Panc1 (cell line): Measurements from ENCODE around the gene NTM. TPM values are rescaled to one million over a fixed set of nuclear protein-coding genes. Genes with fewer than 3 reads are reported as not detected.

Experiments
- ATAC-seq: fragments of 200-7000 bp; cut with Tn5 transposase; 2 replicates; pipeline ENCODE4 v1.9.1; 2020; ENCODE audit warnings: mild to moderate bottlenecking, moderate library complexity
- BruUV-seq: library from RNA; stranded (reverse); fragments of 400-500 nt; replicated peaks from 2 replicates; lab custom pipeline; 2021; lab: Mats Ljungman, UMichigan
- CTCF ChIA-PET: fragments of 300-600 bp; sonication (Branson Sonifier 250); formaldehyde crosslinking; loops from one replicate; lab custom pipeline; 2022; ENCODE audit warnings: antibody characterized with exemption; lab: Charles Lee
- POLR2A ChIA-PET: fragments of 300-600 bp; sonication (Branson Sonifier 250); formaldehyde crosslinking; loops from one replicate; lab custom pipeline; 2022; ENCODE audit warnings: antibody characterized with exemption; lab: Charles Lee
- DNase-seq: peaks from one replicate; pipeline ENCODE4 v3.0.0-alpha.2; 2010; ENCODE audit warnings: low read depth, low spot score
- H3K27ac ChIP-seq: 2 replicates; pipeline ENCODE4 v1.5.1; 2011; ENCODE audit warnings: mild to moderate bottlenecking, low read length, inconsistent platforms
- H3K27me3 ChIP-seq: fragments of 200-500 bp; sonication (Bioruptor generic); 2 replicates; pipeline ENCODE4 v1.6.0; 2014; ENCODE audit warnings: low read length, inconsistent platforms; ENCODE audit not compliant: control insufficient read depth, insufficient read depth
- H3K36me3 ChIP-seq: fragments of 200-500 bp; sonication (Bioruptor generic); 2 replicates; pipeline ENCODE4 v1.5.1; 2014; ENCODE audit warnings: inconsistent platforms, mild to moderate bottlenecking, low read length, moderate library complexity; ENCODE audit not compliant: control insufficient read depth, insufficient read depth
- H3K4me1 ChIP-seq: 2 replicates; pipeline ENCODE4 v1.5.1; 2011; ENCODE audit warnings: inconsistent platforms, mild to moderate bottlenecking, low read length, moderate library complexity; ENCODE audit not compliant: control insufficient read depth, insufficient read depth
- H3K4me3 ChIP-seq, 2 experiments: 2 replicates each; pipeline ENCODE4 v1.5.1; 2011 to 2012; ENCODE audit warnings: low read depth in 2 of 2, low read length in 2 of 2, mild to moderate bottlenecking in 2 of 2, inconsistent platforms in 1 of 2, moderate library complexity in 1 of 2
- H3K9me3 ChIP-seq: fragments of 200-500 bp; sonication (Bioruptor generic); 2 replicates; pipeline ENCODE4 v1.5.1; 2014; ENCODE audit warnings: low read depth, mild to moderate bottlenecking, inconsistent platforms, low read length, moderate library complexity; ENCODE audit not compliant: control insufficient read depth, insufficient read depth
- POLR2AphosphoS5 ChIP-seq: IDR thresholded peaks from 2 replicates; pipeline ENCODE4 v1.6.1; 2012; ENCODE audit warnings: mild to moderate bottlenecking, low read depth, low read length, moderate library complexity
- SIN3A ChIP-seq: IDR thresholded peaks from 2 replicates; pipeline ENCODE4 v1.6.1; 2012; ENCODE audit warnings: low read depth, mild to moderate bottlenecking, low read length, moderate library complexity, borderline replicate concordance; ENCODE audit not compliant: insufficient read depth
- TCF7L2 ChIP-seq: IDR thresholded peaks from 2 replicates; pipeline ENCODE4 v1.6.1; 2011; ENCODE audit warnings: mild to moderate bottlenecking, low read depth, low read length, inconsistent platforms
- in situ Hi-C: cut with HindIII; loops from 2 replicates; pipeline ENCODE4 v1.10.0; 2016; ENCODE audit warnings: low sequenced_read_pairs, low pct_unique_long_range_greater_than_20kb
- intact Hi-C: fragments of 100-400 bp; cut with micrococcal nuclease; formaldehyde crosslinking; loops from one replicate; pipeline ENCODE4 v1.10.0; 2022; ENCODE audit not compliant: unreplicated experiment
- total RNA-seq: library from RNA; stranded (reverse); gene quantifications from one replicate; pipeline ENCODE4 v1.2.1, GENCODE V29; 2021; ENCODE audit not compliant: unreplicated experiment
- TF ChIP-seq, protein P1 (sequence below), 2 experiments: IDR thresholded peaks; 2 replicates each; pipeline ENCODE4 v1.6.1; 2011 to 2012; ENCODE audit warnings: low read depth in 2 of 2, control low read depth in 1 of 2, low read length in 1 of 2, mild to moderate bottlenecking in 1 of 2, moderate library complexity in 1 of 2; ENCODE audit not compliant: insufficient read depth in 1 of 2
- TF ChIP-seq, protein P2 (sequence below): fragments of 450-650 bp; IDR thresholded peaks from 2 replicates; pipeline ENCODE4 v1.5.1; 2017; ENCODE audit warnings: mild to moderate bottlenecking

NTM gene
- total RNA-seq, 1 experiment from 2014 or later = 0.10 TPM

DNA sequence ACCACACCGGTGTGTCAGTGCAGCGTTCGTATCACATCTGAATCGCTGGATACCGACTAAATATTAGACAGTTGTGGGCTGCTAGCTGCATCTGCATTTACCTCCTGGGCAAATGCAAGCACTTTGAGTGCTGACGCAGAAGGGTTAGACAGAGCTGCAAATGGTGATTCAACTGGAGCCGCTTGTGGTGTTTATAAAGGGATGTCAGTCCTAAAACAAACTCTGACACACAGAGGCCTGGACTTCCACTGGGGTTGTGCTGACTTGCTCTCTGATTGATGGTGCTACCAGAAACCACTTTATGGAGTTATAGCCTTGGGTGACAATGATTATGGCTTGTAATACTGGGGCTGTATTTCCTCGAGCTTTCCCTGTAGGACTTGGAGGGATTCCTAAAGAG lies 374.4 kb downstream of the NTM start:
- Histone ChIP-seq H3K27ac (no peak overlapping the region), H3K4me3 (no peak overlapping the region), H3K27me3 (peaks cover 7% of the 10 kb centered on the region; the same call in 1 of the 2 replicates), H3K9me3 (no peaks in the 10 kb centered on the region), H3K36me3 (no peaks in the 10 kb centered on the region), H3K4me1 (no peaks in the 10 kb centered on the region)
- CTCF ChIA-PET = no interaction called here
- DNase-seq (no peak), ATAC-seq (no peak)
- in situ Hi-C loops = no loop called here
- intact Hi-C loops = loop anchor here (5.0 to 10.0 kb wide), 2 partner anchors 287 to 410 kb away; no protein-coding TSS in a partner anchor
- TF ChIP-seq TCF7L2 (no peak), SIN3A (no peak), POLR2AphosphoS5 (no peak)
- no TSS peak for BruUV-seq
- POLR2A ChIA-PET = no interaction called here

DNA sequence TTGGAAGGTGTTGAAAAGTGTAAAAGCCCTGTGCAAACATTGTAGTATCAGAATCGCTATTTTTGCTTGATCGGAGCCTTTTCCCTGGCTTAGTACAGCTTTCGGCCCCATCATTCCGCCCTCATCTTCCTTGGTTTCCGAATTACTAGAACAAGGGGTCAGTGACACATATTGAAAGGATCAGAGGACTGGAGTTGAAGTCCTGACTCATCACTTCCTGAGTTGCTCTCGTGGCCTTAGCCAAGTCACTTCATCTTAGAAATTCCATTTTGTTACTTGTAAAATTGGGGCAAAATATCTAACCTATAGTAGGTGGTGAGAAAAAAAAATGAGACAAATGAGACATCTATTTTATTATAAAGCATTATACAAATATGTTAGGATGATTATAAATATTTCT lies 375.0 kb downstream of the NTM start:
- TF ChIP-seq, protein P1, sequence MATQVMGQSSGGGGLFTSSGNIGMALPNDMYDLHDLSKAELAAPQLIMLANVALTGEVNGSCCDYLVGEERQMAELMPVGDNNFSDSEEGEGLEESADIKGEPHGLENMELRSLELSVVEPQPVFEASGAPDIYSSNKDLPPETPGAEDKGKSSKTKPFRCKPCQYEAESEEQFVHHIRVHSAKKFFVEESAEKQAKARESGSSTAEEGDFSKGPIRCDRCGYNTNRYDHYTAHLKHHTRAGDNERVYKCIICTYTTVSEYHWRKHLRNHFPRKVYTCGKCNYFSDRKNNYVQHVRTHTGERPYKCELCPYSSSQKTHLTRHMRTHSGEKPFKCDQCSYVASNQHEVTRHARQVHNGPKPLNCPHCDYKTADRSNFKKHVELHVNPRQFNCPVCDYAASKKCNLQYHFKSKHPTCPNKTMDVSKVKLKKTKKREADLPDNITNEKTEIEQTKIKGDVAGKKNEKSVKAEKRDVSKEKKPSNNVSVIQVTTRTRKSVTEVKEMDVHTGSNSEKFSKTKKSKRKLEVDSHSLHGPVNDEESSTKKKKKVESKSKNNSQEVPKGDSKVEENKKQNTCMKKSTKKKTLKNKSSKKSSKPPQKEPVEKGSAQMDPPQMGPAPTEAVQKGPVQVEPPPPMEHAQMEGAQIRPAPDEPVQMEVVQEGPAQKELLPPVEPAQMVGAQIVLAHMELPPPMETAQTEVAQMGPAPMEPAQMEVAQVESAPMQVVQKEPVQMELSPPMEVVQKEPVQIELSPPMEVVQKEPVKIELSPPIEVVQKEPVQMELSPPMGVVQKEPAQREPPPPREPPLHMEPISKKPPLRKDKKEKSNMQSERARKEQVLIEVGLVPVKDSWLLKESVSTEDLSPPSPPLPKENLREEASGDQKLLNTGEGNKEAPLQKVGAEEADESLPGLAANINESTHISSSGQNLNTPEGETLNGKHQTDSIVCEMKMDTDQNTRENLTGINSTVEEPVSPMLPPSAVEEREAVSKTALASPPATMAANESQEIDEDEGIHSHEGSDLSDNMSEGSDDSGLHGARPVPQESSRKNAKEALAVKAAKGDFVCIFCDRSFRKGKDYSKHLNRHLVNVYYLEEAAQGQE (IDR thresholded peaks at IDR 0.05; ENCODE audit: insufficient read depth in 1 of 2, low read depth in 2 of 2, low read length in 1 of 2) = no peak
- no peak for TF ChIP-seq TCF7L2
- TF ChIP-seq, protein P2, sequence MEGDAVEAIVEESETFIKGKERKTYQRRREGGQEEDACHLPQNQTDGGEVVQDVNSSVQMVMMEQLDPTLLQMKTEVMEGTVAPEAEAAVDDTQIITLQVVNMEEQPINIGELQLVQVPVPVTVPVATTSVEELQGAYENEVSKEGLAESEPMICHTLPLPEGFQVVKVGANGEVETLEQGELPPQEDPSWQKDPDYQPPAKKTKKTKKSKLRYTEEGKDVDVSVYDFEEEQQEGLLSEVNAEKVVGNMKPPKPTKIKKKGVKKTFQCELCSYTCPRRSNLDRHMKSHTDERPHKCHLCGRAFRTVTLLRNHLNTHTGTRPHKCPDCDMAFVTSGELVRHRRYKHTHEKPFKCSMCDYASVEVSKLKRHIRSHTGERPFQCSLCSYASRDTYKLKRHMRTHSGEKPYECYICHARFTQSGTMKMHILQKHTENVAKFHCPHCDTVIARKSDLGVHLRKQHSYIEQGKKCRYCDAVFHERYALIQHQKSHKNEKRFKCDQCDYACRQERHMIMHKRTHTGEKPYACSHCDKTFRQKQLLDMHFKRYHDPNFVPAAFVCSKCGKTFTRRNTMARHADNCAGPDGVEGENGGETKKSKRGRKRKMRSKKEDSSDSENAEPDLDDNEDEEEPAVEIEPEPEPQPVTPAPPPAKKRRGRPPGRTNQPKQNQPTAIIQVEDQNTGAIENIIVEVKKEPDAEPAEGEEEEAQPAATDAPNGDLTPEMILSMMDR = no peak
- TF ChIP-seq SIN3A = no peak
- TF ChIP-seq POLR2AphosphoS5 = no peak
- POLR2A ChIA-PET = no interaction called here
- peaks cover 6% of the 10 kb centered on the region; the same call in 1 of the 2 replicates for H3K27me3 ChIP-seq
- intact Hi-C loops = loop anchor here (5.0 to 10.0 kb wide), 2 partner anchors 287 to 409 kb away; no protein-coding TSS in a partner anchor
- no TSS peak for BruUV-seq
- in situ Hi-C loops = no loop called here
- H3K4me1 ChIP-seq = no peaks in the 10 kb centered on the region
- ATAC-seq = no peak
- no peak for DNase-seq
- CTCF ChIA-PET = no interaction called here
- no peaks in the 10 kb centered on the region for H3K36me3 ChIP-seq
- H3K27ac ChIP-seq = no peak overlapping the region
- H3K4me3 ChIP-seq = no peak overlapping the region
- no peaks in the 10 kb centered on the region for H3K9me3 ChIP-seq

DNA sequence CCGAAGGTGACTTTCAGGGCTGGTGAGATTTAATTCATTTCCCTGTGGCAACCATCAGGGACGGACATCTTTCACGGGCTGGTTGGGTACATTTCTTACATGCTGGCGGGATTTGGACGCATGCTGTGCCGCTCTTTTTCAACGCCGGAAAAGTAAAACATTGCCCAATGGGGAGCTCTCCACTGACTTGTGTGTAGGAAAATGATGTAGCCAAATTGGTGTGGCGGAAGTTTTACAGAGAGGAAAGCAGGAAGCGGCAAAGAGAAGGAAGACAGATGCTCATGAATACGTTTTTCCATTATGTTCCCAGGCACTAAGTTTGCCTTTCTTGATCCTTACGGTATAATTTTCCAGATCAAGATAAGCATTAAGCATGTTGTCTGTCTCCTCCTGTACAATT lies 375.8 kb downstream of the NTM start:
- ATAC-seq (no peak), DNase-seq (no peak)
- Histone ChIP-seq H3K9me3 (no peaks in the 10 kb centered on the region), H3K27me3 (peaks cover 5% of the 10 kb centered on the region; the same call in 1 of the 2 replicates), H3K4me3 (no peak overlapping the region), H3K36me3 (no peaks in the 10 kb centered on the region), H3K27ac (no peak overlapping the region), H3K4me1 (no peaks in the 10 kb centered on the region)
- TF ChIP-seq SIN3A = no peak
- TF ChIP-seq TCF7L2 = no peak
- in situ Hi-C loops (no loop called here), intact Hi-C loops (loop anchor here (5.0 to 10.0 kb wide), 2 partner anchors 286 to 409 kb away; no protein-coding TSS in a partner anchor)
- POLR2A ChIA-PET = no interaction called here
- CTCF ChIA-PET = no interaction called here
- BruUV-seq = no TSS peak
